ENCODE measurements around the gene COL23A1.

The COL23A1 gene

GRCh38 chr5:178389796-178390195, 200.4 kb downstream of the COL23A1 start:
- no peak for DNase-seq (ENCODE audit: low read depth)
- H3K4me3 ChIP-seq (ENCODE audit: low read depth, low read length), result no peak overlapping the region
- no peak for TF ChIP-seq CTCF (IDR thresholded peaks at IDR 0.05; ENCODE audit: low read depth, low read length, missing control alignments)

GRCh38 chr5:178389026-178389729, 201.0 kb downstream of the COL23A1 start:
- no peak overlapping the region for H3K4me3 ChIP-seq (ENCODE audit: low read depth, low read length)
- no peak for TF ChIP-seq CTCF (IDR thresholded peaks at IDR 0.05; ENCODE audit: low read depth, low read length, missing control alignments)
- DNase-seq (ENCODE audit: low read depth), result no peak

- no peak for DNase-seq (ENCODE audit: low read depth)
- no peak overlapping the region for H3K4me3 ChIP-seq (ENCODE audit: low read depth, low read length)
- no peak for TF ChIP-seq CTCF (IDR thresholded peaks at IDR 0.05; ENCODE audit: low read depth, low read length, missing control alignments)
These were observed 201.7 kb downstream of the COL23A1 start for GRCh38 chr5:178388386-178389025.

GRCh38 chr5:178387856-178388190, 202.4 kb downstream of the COL23A1 start:
- no peak overlapping the region for H3K4me3 ChIP-seq (ENCODE audit: low read depth, low read length)
- TF ChIP-seq CTCF (IDR thresholded peaks at IDR 0.05; ENCODE audit: low read depth, low read length, missing control alignments), result no peak
- DNase-seq (ENCODE audit: low read depth), result no peak

- no peak for TF ChIP-seq CTCF (IDR thresholded peaks at IDR 0.05; ENCODE audit: low read depth, low read length, missing control alignments)
- DNase-seq (ENCODE audit: low read depth), result no peak
- H3K4me3 ChIP-seq (ENCODE audit: low read depth, low read length), result no peak overlapping the region
These were observed 202.9 kb downstream of the COL23A1 start for GRCh38 chr5:178387061-178387855.

- H3K4me3 ChIP-seq (ENCODE audit: low read depth, low read length), result no peak overlapping the region
- DNase-seq (ENCODE audit: low read depth), result no peak
- TF ChIP-seq CTCF (IDR thresholded peaks at IDR 0.05; ENCODE audit: low read depth, low read length, missing control alignments), result no peak
These were observed 203.8 kb downstream of the COL23A1 start for GRCh38 chr5:178386336-178386931.
